ENCODE data around the gene DMAC1.

DNA sequence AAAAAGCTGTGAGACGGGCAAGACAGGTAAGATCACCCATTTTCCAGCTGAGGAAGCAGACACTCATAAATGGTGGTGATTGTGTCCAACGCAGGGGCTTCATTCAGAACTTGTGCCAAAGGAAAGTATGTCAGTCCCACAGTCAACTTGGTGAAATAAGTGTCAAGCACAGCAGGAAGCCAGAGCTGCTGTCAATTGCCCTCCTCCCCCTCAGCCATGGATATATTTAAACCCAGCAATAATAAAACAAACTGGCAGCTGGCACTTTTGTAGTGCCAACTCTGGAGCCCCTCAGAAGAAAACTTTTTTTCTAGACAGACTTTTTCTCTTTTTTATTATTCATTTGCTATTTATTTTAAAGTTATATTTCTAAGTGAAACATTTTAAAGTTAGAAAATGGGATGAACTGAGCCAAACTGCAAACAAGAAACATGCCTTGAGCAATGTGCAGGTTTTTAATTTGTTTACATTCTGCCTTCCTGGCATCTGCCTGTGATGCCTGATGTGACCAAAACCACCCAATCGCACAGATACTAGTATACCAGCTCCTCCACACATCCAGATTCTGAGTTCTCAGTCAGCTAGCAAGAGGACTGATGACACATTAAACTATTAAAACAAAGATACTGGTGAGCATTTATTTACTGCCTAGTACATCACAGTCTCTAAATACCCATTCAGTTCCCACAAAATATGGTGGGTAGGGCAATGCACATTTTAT is 17.0 kb downstream of the DMAC1 start:
- no peak for TF ChIP-seq ZNF274 (IDR thresholded peaks at IDR 0.05; ENCODE audit: low read depth, low read length)
- TF ChIP-seq SUZ12 (IDR thresholded peaks at IDR 0.05; ENCODE audit: extremely low read depth, insufficient read depth, insufficient read length): no peak

All from NT2/D1 (cell line).